Loucy (cell line): Measurements from ENCODE around the gene SLC4A8.

Experiments used
- H2AFZ ChIP-seq: fragments of 200-600 bp; sonication (generic); 2 replicates; pipeline ENCODE4 v1.6.0; 2016; ENCODE audit warnings: antibody characterized with exemption, mild to moderate bottlenecking, low read length, moderate library complexity
- H3F3A ChIP-seq: fragments of 200-600 bp; 2 replicates; pipeline ENCODE4 v1.6.0; 2016; ENCODE audit warnings: antibody characterized with exemption, low read depth, mild to moderate bottlenecking
- H3K27me3 ChIP-seq: fragments of 200-600 bp; sonication (generic); 2 replicates; pipeline ENCODE4 v1.6.1; 2014; ENCODE audit warnings: low read length, mild to moderate bottlenecking; ENCODE audit not compliant: insufficient read depth, poor library complexity, severe bottlenecking
- H3K36me3 ChIP-seq: fragments of 200-600 bp; sonication (generic); 2 replicates; pipeline ENCODE4 v1.6.1; 2016; ENCODE audit warnings: low read length; ENCODE audit not compliant: insufficient read depth
- H3K4me1 ChIP-seq: fragments of 200-600 bp; sonication (generic); 2 replicates; pipeline ENCODE4 v1.5.1; 2014; ENCODE audit warnings: low read length, mild to moderate bottlenecking; ENCODE audit not compliant: insufficient read depth, poor library complexity, severe bottlenecking
- H3K4me2 ChIP-seq: fragments of 200-600 bp; sonication (generic); 2 replicates; pipeline ENCODE4 v1.6.0; 2014; ENCODE audit warnings: antibody characterized with exemption, low read length, low read depth, mild to moderate bottlenecking; ENCODE audit not compliant: poor library complexity, severe bottlenecking
- H3K4me3 ChIP-seq: fragments of 200-600 bp; sonication (generic); 2 replicates; pipeline ENCODE4 v1.5.1; 2014; ENCODE audit warnings: low read length, mild to moderate bottlenecking, mixed read lengths; ENCODE audit not compliant: poor library complexity, severe bottlenecking
- H3K79me2 ChIP-seq: fragments of 200-600 bp; sonication (generic); 2 replicates; pipeline ENCODE4 v1.6.1; 2014; ENCODE audit warnings: low read length; ENCODE audit not compliant: insufficient read depth
- H3K9ac ChIP-seq: fragments of 200-600 bp; sonication (generic); 2 replicates; pipeline ENCODE4 v1.6.0; 2014; ENCODE audit warnings: mild to moderate bottlenecking, low read depth, low read length, moderate library complexity; ENCODE audit not compliant: poor library complexity, severe bottlenecking
- H3K9me2 ChIP-seq: fragments of 200-600 bp; sonication (generic); replicated peaks from 2 replicates; pipeline ENCODE4 v1.6.1; 2016; ENCODE audit warnings: low read depth, low read length, mixed read lengths
- H3K9me3 ChIP-seq: fragments of 200-600 bp; sonication (generic); 2 replicates; pipeline ENCODE4 v1.6.1; 2014; ENCODE audit warnings: mild to moderate bottlenecking, antibody characterized with exemption, low read length, low read depth; ENCODE audit not compliant: insufficient read depth
- H4K20me1 ChIP-seq: fragments of 200-600 bp; sonication (generic); 2 replicates; pipeline ENCODE4 v1.6.0; 2014; ENCODE audit warnings: antibody characterized with exemption, low read length, mild to moderate bottlenecking; ENCODE audit not compliant: insufficient read depth, poor library complexity, severe bottlenecking
- CTCF ChIP-seq: fragments of 200-600 bp; sonication (generic); conservative IDR thresholded peaks from 2 replicates; pipeline ENCODE4 v1.5.1; 2014; ENCODE audit warnings: mild to moderate bottlenecking, antibody characterized with exemption, low read length
- EZH2phosphoT487 ChIP-seq: fragments of 200-600 bp; IDR thresholded peaks from 2 replicates; pipeline ENCODE4 v1.6.1; 2018; ENCODE audit warnings: antibody characterized with exemption, mild to moderate bottlenecking, moderate library complexity, borderline replicate concordance

The SLC4A8 gene

GRCh38 chr12:51389302-51389999 lies 35.2 kb upstream of the SLC4A8 start:
- peaks cover 50% of the 10 kb centered on the region for H3K79me2 ChIP-seq
- no peaks in the 10 kb centered on the region for H3K36me3 ChIP-seq
- H3K9me3 ChIP-seq = no peaks in the 10 kb centered on the region
- H2AFZ ChIP-seq = no peak overlapping the region
- H3K9ac ChIP-seq = peak overlapping the region; percentile 36
- H3F3A ChIP-seq = 0 out of 2 replicates have a peak, but pooled peaks cover 3% of the 10 kb centered on the region
- peak overlapping the region; percentile 87 for H3K4me2 ChIP-seq
- H3K4me1 ChIP-seq = peaks cover 80% of the 10 kb centered on the region
- no peaks in the 10 kb centered on the region for H3K9me2 ChIP-seq
- H3K4me3 ChIP-seq = peak overlapping the region; percentile 21
- H4K20me1 ChIP-seq = no peaks in the 10 kb centered on the region
- no peaks in the 10 kb centered on the region for H3K27me3 ChIP-seq
- no peak for TF ChIP-seq EZH2phosphoT487
- TF ChIP-seq CTCF = no peak

GRCh38 chr12:51390457-51390856 lies 34.2 kb upstream of the SLC4A8 start:
- Histone ChIP-seq H3F3A (0 out of 2 replicates have a peak, but pooled peaks cover 6% of the 10 kb centered on the region), H3K9ac (peak overlapping the region; percentile 77), H3K4me2 (peak overlapping the region; percentile 87), H3K36me3 (no peaks in the 10 kb centered on the region), H3K4me3 (peak overlapping the region; percentile 80), H3K27me3 (no peaks in the 10 kb centered on the region), H2AFZ (no peak overlapping the region), H3K79me2 (peaks cover 50% of the 10 kb centered on the region), H4K20me1 (no peaks in the 10 kb centered on the region), H3K9me3 (no peaks in the 10 kb centered on the region), H3K4me1 (peaks cover 82% of the 10 kb centered on the region), H3K9me2 (no peaks in the 10 kb centered on the region)
- TF ChIP-seq CTCF = no peak
- TF ChIP-seq EZH2phosphoT487 = no peak

GRCh38 chr12:51390891-51391282 lies 33.7 kb upstream of the SLC4A8 start:
- Histone ChIP-seq H4K20me1 (no peaks in the 10 kb centered on the region), H3K79me2 (peaks cover 47% of the 10 kb centered on the region), H3K36me3 (no peaks in the 10 kb centered on the region), H3K4me2 (peak overlapping the region; percentile 87), H3K9me3 (no peaks in the 10 kb centered on the region), H3K4me1 (peaks cover 82% of the 10 kb centered on the region), H2AFZ (peak overlapping the region; percentile 82), H3K9me2 (no peaks in the 10 kb centered on the region), H3K4me3 (peak overlapping the region; percentile 80), H3K27me3 (no peaks in the 10 kb centered on the region), H3F3A (0 out of 2 replicates have a peak, but pooled peaks cover 6% of the 10 kb centered on the region), H3K9ac (peak overlapping the region; percentile 77)
- TF ChIP-seq CTCF (no peak), EZH2phosphoT487 (no peak)
